Esophagus mucosa (tissue), 1 donor: ENCODE results near the gene NTPCR. TPM values are rescaled to one million over a fixed set of nuclear protein-coding genes. Genes with fewer than 3 reads are reported as not detected.
"Not testable (repeated sequence)": the region's sequence is repeated elsewhere in the genome, so short reads cannot be mapped to it uniquely, and the experiment has no call there.

Source experiments
- ATAC-seq: fragments of 200-7000 bp; cut with Tn5 transposase; one replicate; pipeline ENCODE4 v1.9.1; 2020
- total RNA-seq: library from RNA; stranded (reverse); gene quantifications from one replicate; pipeline ENCODE4 v1.2.4, GENCODE V29; 2023
- donor health status: DM: yes; HTN: yes; CAD: no.

Gene NTPCR
- total RNA-seq, 1 donor from 2014 or later: 44.0 TPM

- no peak for ATAC-seq
Observed at GRCh38 chr1:232986527-232986922, 36.1 kb downstream of the NTPCR start.

DNA sequence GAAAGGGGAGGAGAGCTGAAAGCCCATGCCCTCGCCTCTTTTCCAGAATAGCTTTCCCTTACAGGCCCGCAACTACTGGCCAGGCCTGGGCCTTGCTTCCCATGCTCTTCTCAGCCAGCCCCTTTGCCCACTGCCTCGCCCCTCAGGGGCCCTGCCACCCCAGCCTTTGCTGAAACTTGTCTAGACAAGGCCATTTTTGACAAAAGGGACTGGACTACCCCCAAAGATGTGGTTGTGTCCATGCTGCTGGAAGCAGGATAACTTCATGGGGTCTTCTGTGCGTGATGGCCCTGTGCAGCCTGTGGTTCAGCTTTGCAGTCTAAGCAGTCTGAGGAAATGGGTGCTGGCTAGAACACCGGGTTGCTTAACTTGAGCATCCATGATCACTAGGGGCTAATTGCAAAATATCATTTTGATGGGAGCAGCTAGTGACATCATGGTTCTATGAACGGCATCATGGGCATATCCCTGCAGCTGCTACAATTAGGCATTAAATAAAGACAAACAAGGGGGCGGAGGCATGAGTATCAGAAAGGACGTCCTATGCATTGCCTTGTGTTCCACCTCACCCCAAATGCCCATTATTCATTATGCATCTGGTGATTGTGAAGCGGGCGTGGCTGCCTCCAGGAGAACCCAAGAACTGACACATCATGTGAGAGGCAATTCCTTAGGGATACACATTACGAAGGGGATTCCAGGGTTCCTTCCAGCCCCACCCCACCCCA, 36.8 kb downstream of the NTPCR start:
- no peak for ATAC-seq

DNA sequence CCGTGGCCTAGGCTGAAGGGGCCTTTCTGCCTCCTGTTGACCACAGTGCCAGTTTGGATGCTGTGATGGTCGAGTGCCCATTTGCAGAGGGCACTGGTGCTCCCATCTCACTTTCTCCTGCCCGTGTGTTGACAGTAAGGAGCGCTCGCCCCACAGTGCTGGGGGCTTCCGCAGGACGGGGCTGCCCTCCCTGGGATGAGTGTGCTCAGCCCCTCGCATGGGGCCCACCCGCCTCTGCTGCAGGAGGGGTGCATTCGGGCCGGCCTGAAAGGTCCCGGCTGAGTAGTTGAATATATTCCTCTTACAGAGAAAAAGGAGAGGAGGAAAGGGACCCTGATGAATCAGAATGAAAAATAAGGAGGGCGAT, 37.3 kb downstream of the NTPCR start:
- no peak for ATAC-seq

- no peak for ATAC-seq
Observed at GRCh38 chr1:232988572-232989040, 38.2 kb downstream of the NTPCR start.

DNA sequence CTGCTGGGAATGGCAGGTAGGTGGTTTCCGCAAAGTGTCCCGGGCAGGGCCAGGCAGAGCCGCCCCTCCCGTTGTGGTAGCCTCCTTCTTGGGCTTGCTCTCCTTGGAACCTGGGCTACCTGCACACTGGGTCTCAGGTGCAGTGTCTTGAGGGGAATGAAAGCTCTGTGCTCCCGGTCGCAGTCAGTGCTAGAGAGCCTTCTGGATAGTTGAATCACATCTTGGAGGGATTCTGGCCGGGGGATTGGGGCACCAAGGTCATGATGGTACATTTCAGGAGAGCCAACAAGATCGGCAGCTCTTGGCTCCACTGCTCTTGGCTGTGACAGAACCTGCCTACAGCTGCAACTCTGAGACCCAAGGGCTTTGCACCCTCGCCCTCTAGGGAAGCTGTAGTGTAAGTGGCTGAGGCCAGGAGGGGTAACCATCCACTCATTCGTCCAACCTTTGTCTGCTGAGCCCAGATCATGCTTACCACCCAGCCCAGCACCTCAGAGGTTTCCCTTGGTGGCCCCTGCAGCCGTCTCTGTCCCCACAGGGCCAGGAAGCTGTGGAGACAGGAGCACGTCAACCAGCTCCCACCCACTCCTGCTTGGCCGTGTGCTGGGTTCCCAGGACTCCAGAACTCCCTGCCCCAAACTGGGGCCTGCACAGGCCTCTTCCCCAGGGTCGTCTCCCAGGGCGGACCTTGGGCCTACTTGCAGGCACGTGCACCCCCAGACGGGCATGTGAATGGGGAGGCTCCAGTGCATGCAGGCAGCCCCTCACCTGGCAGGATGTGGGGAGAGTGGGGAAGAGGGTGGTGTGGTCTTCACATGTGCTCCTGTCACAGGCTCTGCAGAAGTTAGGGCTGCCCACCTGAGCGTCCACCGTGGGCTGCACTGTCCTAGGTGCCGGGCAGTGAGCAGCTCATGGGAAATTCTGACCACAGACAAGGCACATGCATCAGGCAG, 40.0 kb downstream of the NTPCR start:
- no peak for ATAC-seq

DNA sequence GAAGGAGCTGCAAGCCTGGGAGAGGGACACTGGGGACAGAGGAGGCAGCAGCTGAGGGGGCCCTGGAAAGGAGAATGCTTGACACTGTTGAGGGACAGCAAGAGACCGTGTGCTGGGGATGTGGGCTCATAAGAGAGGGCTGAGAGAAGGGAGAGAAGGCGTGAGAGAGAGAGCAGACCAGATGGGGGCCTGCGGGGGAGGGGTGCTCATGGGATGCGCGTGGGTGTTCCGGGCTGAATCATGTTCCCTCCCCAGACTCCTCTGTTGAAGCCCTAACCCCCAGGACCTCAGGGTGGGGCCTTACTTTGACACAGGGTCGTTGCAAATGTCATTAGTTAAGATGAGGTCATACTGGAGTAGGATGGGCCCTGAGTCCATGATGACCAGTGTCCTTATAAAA, 40.8 kb downstream of the NTPCR start:
- no peak for ATAC-seq

DNA sequence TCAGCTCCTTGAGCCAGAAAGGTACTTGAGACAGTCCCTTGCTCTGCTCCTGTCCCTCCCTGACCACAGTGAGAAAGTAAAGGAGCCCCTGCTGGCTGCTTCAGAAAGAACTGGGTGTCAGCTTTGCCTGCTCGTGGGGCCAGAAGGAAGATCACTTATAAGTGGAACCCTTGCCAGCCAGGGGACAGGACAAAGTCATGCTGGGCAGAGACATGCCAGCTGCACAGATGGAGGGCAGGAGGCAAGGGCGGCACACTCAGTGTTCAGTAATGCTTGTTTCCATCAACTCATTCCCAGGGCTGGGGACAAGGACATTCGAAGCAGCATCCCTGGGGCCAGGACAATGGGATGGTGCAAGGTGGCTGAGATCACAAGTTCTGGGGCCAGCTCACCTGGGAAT, 41.8 kb downstream of the NTPCR start:
- ATAC-seq: no peak

DNA sequence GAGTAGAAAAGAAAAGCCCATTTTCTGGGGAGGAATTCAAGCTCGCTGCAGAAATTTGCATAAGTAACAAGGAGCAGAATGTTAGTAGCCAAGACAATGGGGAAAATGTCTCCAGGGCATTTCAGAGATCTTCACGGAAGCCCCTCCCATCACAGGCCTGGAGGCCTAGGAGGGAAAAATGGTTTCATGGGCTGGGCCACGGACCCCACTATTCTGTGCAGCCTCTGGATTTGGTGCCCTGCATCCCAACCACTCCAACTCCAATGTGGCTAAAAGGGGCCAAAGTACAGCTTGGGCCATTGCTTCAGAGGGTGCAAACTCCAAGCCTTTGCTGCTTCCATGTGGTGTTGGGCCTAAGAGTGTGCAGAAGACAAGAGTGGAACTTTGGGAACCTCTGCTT, 43.1 kb downstream of the NTPCR start:
- ATAC-seq: no peak

GRCh38 chr1:232995189-232995588, 44.8 kb downstream of the NTPCR start:
- ATAC-seq: no peak

- ATAC-seq: no peak
Observed at GRCh38 chr1:232996143-232996542, 45.7 kb downstream of the NTPCR start.

DNA sequence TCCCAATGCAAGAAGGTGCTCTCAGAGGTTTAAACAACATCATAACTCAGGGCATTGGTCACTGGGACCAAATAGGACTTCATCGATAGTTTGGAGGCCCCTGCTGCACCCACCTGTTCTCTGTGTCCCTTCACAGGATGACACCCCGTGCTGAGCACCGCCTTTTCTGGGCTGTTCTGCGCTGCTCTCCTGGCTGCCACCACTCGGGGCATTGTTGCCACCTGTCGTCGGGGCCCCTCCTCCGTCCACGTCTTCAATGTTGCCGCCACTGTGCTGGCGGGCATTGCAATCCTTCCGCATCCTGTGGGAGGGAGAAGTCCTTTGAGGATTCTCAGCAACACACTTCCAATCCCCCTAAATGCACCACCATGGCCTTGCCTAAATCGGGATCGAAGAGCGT, 47.7 kb downstream of the NTPCR start:
- no peak for ATAC-seq

GRCh38 chr1:232998646-232999045, 48.2 kb downstream of the NTPCR start:
- ATAC-seq: no peak

- ATAC-seq: no peak
Observed at GRCh38 chr1:232999956-233000625, 49.7 kb downstream of the NTPCR start.

- ATAC-seq: not testable (repeated sequence)
Observed at GRCh38 chr1:233003638-233004037, 53.2 kb downstream of the NTPCR start.

GRCh38 chr1:233004451-233004850, 54.0 kb downstream of the NTPCR start:
- no peak for ATAC-seq

DNA sequence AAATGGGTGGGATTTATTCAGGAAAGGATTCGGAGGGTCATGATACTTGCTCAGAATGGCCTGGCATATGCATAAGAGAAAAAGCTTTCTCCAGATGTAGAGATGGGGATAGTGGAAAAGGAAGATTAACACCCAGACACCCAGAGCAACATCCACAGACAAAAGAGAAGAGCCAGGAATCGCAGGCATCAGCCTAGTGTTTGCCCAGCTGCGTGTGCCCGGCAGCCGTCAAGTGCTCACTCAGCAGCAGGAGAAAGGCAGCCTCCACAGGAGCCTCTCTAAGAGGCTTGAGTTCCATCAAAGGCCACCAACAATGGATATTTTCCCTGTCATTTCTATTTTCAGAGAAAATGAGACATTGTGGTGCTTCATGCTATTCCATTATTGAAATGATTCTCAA, 54.7 kb downstream of the NTPCR start:
- ATAC-seq: no peak

DNA sequence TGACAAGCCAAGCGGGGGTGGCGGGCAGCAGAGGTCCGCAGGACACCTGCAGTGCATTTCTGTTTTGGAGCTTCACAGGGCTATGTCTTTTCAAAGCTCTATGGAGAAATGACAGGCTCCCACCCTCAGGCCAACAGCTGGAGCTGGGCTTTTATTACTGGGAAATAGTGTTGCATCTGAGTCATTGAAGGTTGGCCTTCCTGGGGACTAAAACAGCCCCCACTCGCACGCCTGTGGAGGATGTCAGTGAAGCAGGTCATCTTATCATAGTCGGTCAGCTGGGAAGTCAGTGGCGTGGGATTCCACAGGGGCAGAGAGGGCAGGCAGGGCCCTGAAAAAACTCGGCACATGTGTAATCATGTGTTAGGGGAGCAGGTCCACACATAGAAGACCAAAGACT, 55.3 kb downstream of the NTPCR start:
- no peak for ATAC-seq

DNA sequence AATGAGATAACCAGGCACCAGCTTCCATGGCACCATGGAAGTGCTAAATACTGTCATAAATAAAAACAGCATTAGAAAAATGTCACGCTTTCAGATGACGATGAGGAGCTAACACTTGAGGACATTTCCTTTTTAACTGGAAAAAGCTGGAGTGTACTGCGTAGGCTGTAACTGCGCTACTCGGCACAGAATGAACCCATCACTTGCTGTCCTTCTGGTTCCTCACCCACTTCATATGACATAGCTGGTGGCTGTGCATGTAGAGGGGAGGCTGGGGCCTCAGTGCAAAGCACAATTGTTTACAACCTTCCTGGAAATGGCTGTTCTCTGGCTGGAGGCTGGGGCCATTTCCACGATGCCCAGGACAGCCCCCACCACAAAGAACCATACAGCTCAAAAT, 55.7 kb downstream of the NTPCR start:
- no peak for ATAC-seq

DNA sequence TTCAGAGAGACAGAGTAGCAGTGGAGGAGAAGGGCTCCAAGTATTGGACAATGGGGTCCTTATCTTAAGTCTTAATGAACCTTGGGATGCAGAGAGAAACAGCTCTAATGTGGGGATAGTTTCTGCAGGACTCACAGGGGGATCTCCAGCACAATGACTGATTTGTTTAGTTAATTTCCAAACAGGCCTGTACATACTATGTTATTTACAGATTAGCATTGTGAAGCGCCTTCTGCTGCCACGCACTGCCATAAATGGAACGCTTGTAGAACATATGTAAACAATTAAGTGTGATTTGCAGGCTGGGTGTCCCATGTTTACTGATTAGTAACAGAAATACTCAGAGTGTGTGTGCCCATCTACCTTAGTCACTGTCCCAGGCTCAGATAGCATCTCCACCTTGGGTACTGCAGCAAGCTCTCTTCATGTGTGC, 56.1 kb downstream of the NTPCR start:
- no peak for ATAC-seq

- ATAC-seq: no peak
Observed at GRCh38 chr1:233010146-233010545, 59.7 kb downstream of the NTPCR start.

GRCh38 chr1:233012021-233012420, 61.6 kb downstream of the NTPCR start:
- ATAC-seq: no peak

DNA sequence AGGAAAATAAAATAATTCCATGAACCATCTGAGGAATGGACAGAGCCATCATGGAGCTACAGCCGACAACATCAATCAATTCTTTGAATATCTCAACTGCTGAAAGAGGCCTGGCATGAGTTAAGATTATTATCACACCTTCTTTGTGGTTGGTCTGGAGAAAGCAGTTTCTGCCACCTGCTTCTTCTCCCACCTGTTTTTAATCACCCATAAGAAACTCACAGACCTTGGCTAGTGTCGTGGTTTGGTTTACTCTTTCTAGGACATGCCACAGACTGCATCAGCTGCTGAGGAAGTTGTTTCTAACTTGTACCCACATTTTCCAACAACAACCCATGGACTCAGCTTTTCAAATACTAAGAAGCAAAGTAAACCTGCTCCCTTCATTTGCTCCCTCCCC, 65.6 kb downstream of the NTPCR start:
- no peak for ATAC-seq

- ATAC-seq: no peak
Observed at GRCh38 chr1:233016798-233017197, 66.4 kb downstream of the NTPCR start.
